H1 (cell line): Measurements from ENCODE around the gene SRD5A3. TPM values are rescaled to one million over a fixed set of nuclear protein-coding genes. Genes with fewer than 3 reads are reported as not detected.
A peak's percentile ranks its signal among the peaks of the same experiment; 100 is the strongest.

Experiments
- CTCF ChIA-PET: fragments of 300-600 bp; sonication (Branson Sonifier 250); formaldehyde crosslinking; loops from one replicate; lab custom pipeline; 2021; ENCODE audit not compliant: partially characterized antibody; lab: Charles Lee
- POLR2A ChIA-PET: fragments of 300-600 bp; sonication (Branson Sonifier 250); formaldehyde crosslinking; loops from one replicate; lab custom pipeline; 2021; ENCODE audit warnings: inconsistent platforms; ENCODE audit not compliant: partially characterized antibody; lab: Charles Lee
- DNase-seq, 2 experiments: peaks; one replicate each; pipeline versions ENCODE4 v3.0.0 to v3.0.0-alpha.2; 2010 to 2022; ENCODE audit warnings: low spot score in 2 of 2, low read depth in 1 of 2, mixed read lengths in 1 of 2
- FAIRE-seq: peaks from 2 replicates; lab custom pipeline; 2011; peaks lifted over from hg19 to GRCh38; lab: Jason Lieb, UNC
- H2AFZ ChIP-seq: 2 replicates; pipeline ENCODE4 v1.8.1; 2012; ENCODE audit warnings: low read length, inconsistent platforms
- H2AK5ac ChIP-seq: 2 replicates; pipeline ENCODE4 v1.6.1; 2013; ENCODE audit warnings: low read depth, low read length
- H2BK120ac ChIP-seq: replicated peaks from 2 replicates; pipeline ENCODE3; 2013; ENCODE audit warnings: low read depth, low read length, inconsistent platforms
- H2BK12ac ChIP-seq: 2 replicates; pipeline ENCODE4 v1.6.1; 2013; ENCODE audit warnings: low read depth, low read length
- H2BK15ac ChIP-seq: 2 replicates; pipeline ENCODE4 v1.6.1; 2013; ENCODE audit warnings: low read length
- H2BK20ac ChIP-seq: 2 replicates; pipeline ENCODE4 v1.6.1; 2013; ENCODE audit warnings: low read length
- H2BK5ac ChIP-seq: 2 replicates; pipeline ENCODE4 v1.6.1; 2013; ENCODE audit warnings: low read depth, low read length
- H3K14ac ChIP-seq: 2 replicates; pipeline ENCODE4 v1.6.1; 2013; ENCODE audit warnings: inconsistent platforms; ENCODE audit not compliant: insufficient read length
- H3K18ac ChIP-seq: 2 replicates; pipeline ENCODE4 v1.6.1; 2013; ENCODE audit warnings: low read length; ENCODE audit errors: extremely low read depth
- H3K23ac ChIP-seq: 2 replicates; pipeline ENCODE4 v1.6.1; 2013; ENCODE audit warnings: inconsistent platforms; ENCODE audit not compliant: insufficient read length
- H3K23me2 ChIP-seq: 2 replicates; pipeline ENCODE4 v1.6.1; 2013; ENCODE audit warnings: low read depth, low read length
- H3K27ac ChIP-seq: 2 replicates; pipeline ENCODE4 v1.6.1; 2011; ENCODE audit warnings: low read depth, low read length, inconsistent platforms
- H3K27me3 ChIP-seq, 4 experiments: replicated peaks in 1 of 4; 1 replicate in 1 of 4; 2 replicates in 3 of 4; pipeline versions ENCODE4 v1.6.1 to v1.8.1; 2011 to 2013; ENCODE audit warnings: low read length in 3 of 4, mild to moderate bottlenecking in 3 of 4, inconsistent platforms in 2 of 4, mixed read lengths in 2 of 4, moderate library complexity in 1 of 4; ENCODE audit not compliant: control insufficient read depth in 3 of 4, insufficient read depth in 3 of 4; ENCODE audit errors: extremely low read depth in 1 of 4
- H3K36me3 ChIP-seq, 4 experiments: 2 replicates each; pipeline versions ENCODE4 v1.6.1 to v1.8.1; 2011 to 2013; ENCODE audit warnings: mild to moderate bottlenecking in 4 of 4, low read length in 3 of 4, moderate library complexity in 2 of 4, control low read depth in 1 of 4, inconsistent platforms in 1 of 4; ENCODE audit not compliant: insufficient read depth in 4 of 4, control insufficient read depth in 2 of 4
- H3K4ac ChIP-seq: replicated peaks from 2 replicates; pipeline ENCODE3; 2013; ENCODE audit warnings: low read length, low read depth, mixed read lengths, inconsistent platforms; ENCODE audit not compliant: insufficient read length
- H3K4me1 ChIP-seq, 4 experiments: replicated peaks in 1 of 4; 1 replicate in 1 of 4; 2 replicates in 3 of 4; pipeline versions ENCODE4 v1.6.1 to v1.8.1; 2011 to 2013; ENCODE audit warnings: low read length in 3 of 4, inconsistent platforms in 2 of 4, mixed read lengths in 1 of 4; ENCODE audit not compliant: insufficient read depth in 4 of 4, control insufficient read depth in 3 of 4
- H3K4me2 ChIP-seq, 2 experiments: 2 replicates each; pipeline versions ENCODE4 v1.6.1 to v1.8.1; 2011 to 2013; ENCODE audit warnings: low read depth in 2 of 2, low read length in 2 of 2, control low read depth in 1 of 2, inconsistent platforms in 1 of 2, mild to moderate bottlenecking in 1 of 2; ENCODE audit not compliant: insufficient read depth in 1 of 2
- H3K4me3 ChIP-seq, 4 experiments: fragments of 200-600, 300-600 bp in 1 of 4; sonication (generic), shearing (Covaris generic), sonication (Bioruptor Twin) in 1 of 4; 2 replicates each; pipeline versions ENCODE4 v1.5.1 to v1.8.1; 2011 to 2016; ENCODE audit warnings: low read length in 4 of 4, low read depth in 3 of 4, control low read depth in 2 of 4, inconsistent platforms in 2 of 4, mild to moderate bottlenecking in 2 of 4, mixed read lengths in 1 of 4, moderate library complexity in 1 of 4; ENCODE audit not compliant: insufficient read depth in 2 of 4; ENCODE audit errors: extremely low read depth in 1 of 4
- H3K56ac ChIP-seq: replicated peaks from 2 replicates; pipeline ENCODE3; 2013; ENCODE audit warnings: low read depth, mild to moderate bottlenecking, mixed read lengths, low read length, inconsistent platforms; ENCODE audit not compliant: insufficient read length
- H3K79me1 ChIP-seq: 2 replicates; pipeline ENCODE4 v1.6.1; 2013; ENCODE audit warnings: low read depth, low read length, control low read depth
- H3K79me2 ChIP-seq, 2 experiments: 2 replicates each; pipeline versions ENCODE4 v1.6.1 to v1.8.1; 2012 to 2013; ENCODE audit warnings: low read length in 2 of 2, mild to moderate bottlenecking in 2 of 2, inconsistent platforms in 1 of 2; ENCODE audit not compliant: insufficient read depth in 2 of 2, control insufficient read depth in 1 of 2
- H3K9ac ChIP-seq, 4 experiments: replicated peaks in 1 of 4; 1 replicate in 1 of 4; 2 replicates in 3 of 4; pipeline versions ENCODE4 v1.6.1 to v1.8.1; 2011 to 2013; ENCODE audit warnings: low read depth in 3 of 4, low read length in 3 of 4, control low read depth in 2 of 4, mild to moderate bottlenecking in 2 of 4, moderate library complexity in 2 of 4, inconsistent platforms in 1 of 4; ENCODE audit errors: extremely low read depth in 1 of 4
- H3K9me3 ChIP-seq, 2 experiments: 2 replicates each; pipeline versions ENCODE4 v1.6.1 to v1.8.1; 2012 to 2013; ENCODE audit warnings: mild to moderate bottlenecking in 2 of 2, moderate library complexity in 2 of 2, control low read depth in 1 of 2, inconsistent platforms in 1 of 2, low read depth in 1 of 2, low read length in 1 of 2, mixed read lengths in 1 of 2; ENCODE audit not compliant: insufficient read depth in 2 of 2
- H4K20me1 ChIP-seq, 2 experiments: replicated peaks in 1 of 2; 2 replicates each; pipeline versions ENCODE3 to v1.8.1; 2011 to 2013; ENCODE audit warnings: inconsistent platforms in 2 of 2, low read length in 2 of 2, mild to moderate bottlenecking in 1 of 2; ENCODE audit not compliant: insufficient read depth in 2 of 2, control insufficient read depth in 1 of 2
- H4K5ac ChIP-seq: 2 replicates; pipeline ENCODE4 v1.6.1; 2013; ENCODE audit warnings: low read length, low read depth, mixed read lengths, inconsistent platforms; ENCODE audit not compliant: insufficient read length
- H4K8ac ChIP-seq: 2 replicates; pipeline ENCODE4 v1.8.0; 2013; ENCODE audit warnings: mild to moderate bottlenecking, moderate library complexity, low read length, inconsistent platforms; ENCODE audit not compliant: insufficient read depth; ENCODE audit errors: extremely low read depth
- H4K91ac ChIP-seq: replicated peaks from 2 replicates; pipeline ENCODE3; 2013; ENCODE audit warnings: low read length, mixed read lengths, inconsistent platforms; ENCODE audit not compliant: insufficient read length
- CBX5 ChIP-seq: fragments of 300-800, 300-1000 bp; sonication (generic); IDR thresholded peaks from 2 replicates; pipeline ENCODE4 v1.7.1; 2016; ENCODE audit warnings: antibody characterized with exemption, low read length, low read depth
- CBX8 ChIP-seq: fragments of 300-800, 300-1000 bp; sonication (generic); IDR thresholded peaks from 2 replicates; pipeline ENCODE4 v1.7.1; 2016; ENCODE audit warnings: low read depth, low read length, borderline replicate concordance
- CEBPB ChIP-seq: IDR thresholded peaks from 2 replicates; pipeline ENCODE4 v1.6.1; 2012; ENCODE audit warnings: low read depth, low read length
- CHD2 ChIP-seq: IDR thresholded peaks from 2 replicates; pipeline ENCODE4 v1.6.1; 2012; ENCODE audit warnings: low read length, improper control_type of control experiment
- GABPA ChIP-seq: IDR thresholded peaks from 2 replicates; pipeline ENCODE4 v1.6.1; 2011; ENCODE audit warnings: mild to moderate bottlenecking, low read length, moderate library complexity, borderline replicate concordance; ENCODE audit not compliant: insufficient read depth
- GTF2F1 ChIP-seq: IDR thresholded peaks from 2 replicates; pipeline ENCODE4 v1.6.1; 2012; ENCODE audit warnings: low read depth, low read length, improper control_type of control experiment, borderline replicate concordance
- HDAC6 ChIP-seq: IDR thresholded peaks from one replicate; pipeline ENCODE4 v1.7.1; 2012; ENCODE audit warnings: low read depth, mild to moderate bottlenecking, inconsistent platforms, low read length, moderate library complexity
- JUN ChIP-seq: IDR thresholded peaks from 2 replicates; pipeline ENCODE4 v1.6.1; 2011; ENCODE audit warnings: low read depth, mild to moderate bottlenecking, improper control_type of control experiment, low read length
- RBBP5 ChIP-seq: IDR thresholded peaks from 2 replicates; pipeline ENCODE4 v1.7.1; 2012; ENCODE audit warnings: low read depth, mild to moderate bottlenecking, inconsistent platforms, low read length, moderate library complexity, borderline replicate concordance
- RFX5 ChIP-seq: IDR thresholded peaks from 2 replicates; pipeline ENCODE4 v1.6.1; 2011; ENCODE audit warnings: low read depth, low read length, improper control_type of control experiment, borderline replicate concordance
- SIRT6 ChIP-seq: IDR thresholded peaks from one replicate; pipeline ENCODE4 v1.7.1; 2012; ENCODE audit warnings: low read length, inconsistent platforms
- SRF ChIP-seq: IDR thresholded peaks from 2 replicates; pipeline ENCODE4 v1.6.1; 2011; ENCODE audit warnings: mild to moderate bottlenecking, low read depth, low read length, moderate library complexity
- TBP ChIP-seq: IDR thresholded peaks from 2 replicates; pipeline ENCODE4 v1.6.1; 2011; ENCODE audit warnings: low read depth, low read length, improper control_type of control experiment
- TCF12 ChIP-seq: IDR thresholded peaks from 2 replicates; pipeline ENCODE4 v1.6.1; 2011; ENCODE audit warnings: low read depth, mild to moderate bottlenecking, low read length
- YY1 ChIP-seq: IDR thresholded peaks from 2 replicates; pipeline ENCODE4 v1.6.1; 2011; ENCODE audit warnings: low read depth, mild to moderate bottlenecking, low read length
- WGBS, 2 experiments: shearing (Covaris generic) in 1 of 2; methylation state at CpG; one replicate each; pipeline versions ENCODE4 v1.1.6 to v1.1.7; 2013 to 2015; ENCODE audit warnings: low lambda C conversion rate in 2 of 2, mixed read lengths in 2 of 2, inconsistent platforms in 1 of 2, low coverage in 1 of 2, missing lambda C conversion rate in 1 of 2; ENCODE audit not compliant: insufficient replicate concordance in 2 of 2, insufficient coverage in 1 of 2, insufficient read length in 1 of 2; ENCODE audit errors: extremely low coverage in 1 of 2, missing lambda C conversion rate in 1 of 2; 5-methylcytosine and 5-hydroxymethylcytosine counted together
- polyA plus RNA-seq, 7 experiments: library from polyadenylated mRNA; depleted of rRNA in 3 of 7; stranded (reverse) in 5 of 7; unstranded in 2 of 7; fragments of >200 nt in 5 of 7; fragments of 200-250 nt in 2 of 7; gene quantifications; 1 replicate in 5 of 7; 2 replicates in 1 of 7; 4 replicates in 1 of 7; pipeline versions ENCODE4 v1.2.1 to v1.2.3, GENCODE V29; 2011 to 2013; ENCODE audit warnings: missing spikeins in 2 of 7, mixed read lengths in 2 of 7
- total RNA-seq: library from RNA; stranded (reverse); fragmentation: NEBNext Ultra II Directional; extraction: Animal tissue kit (Norgen Biotek cat#: 25700); gene quantifications from 2 replicates; pipeline ENCODE4 v1.2.1, GENCODE V29; 2021

The SRD5A3 gene
- total and polyA plus RNA-seq, 2 of the 8 experiments (the other 6 are each of a cell fraction or from before 2014, with no cell fraction given) = 19.6 to 34.6 TPM

DNA sequence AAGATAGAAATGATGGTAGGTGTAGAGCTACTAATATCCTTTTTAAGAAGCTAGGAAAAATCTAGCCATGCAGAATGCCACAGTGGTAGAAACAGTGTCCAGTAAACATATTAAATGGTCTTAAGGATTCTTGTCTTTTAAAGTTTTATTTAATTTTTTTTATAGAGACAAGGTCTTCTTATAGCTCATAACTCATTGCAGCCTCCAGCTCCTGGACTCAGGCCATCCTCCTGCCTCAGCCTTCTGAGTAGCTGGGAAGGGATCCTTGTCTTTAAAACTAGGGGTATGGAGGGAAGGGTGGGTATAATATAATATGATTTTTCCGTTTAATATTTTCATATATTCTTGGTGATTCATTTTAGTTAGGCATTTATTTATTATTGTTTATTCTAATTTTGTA lies 53.5 kb downstream of the SRD5A3 start:
- Histone ChIP-seq H3K4me3 (peak overlapping the region in 1 of 4 experiments; percentile 78; a peak in 1 of 8 replicates), H3K23me2 (peaks cover 18% of the 10 kb centered on the region), H4K91ac (no peak overlapping the region), H3K27ac (no peak overlapping the region), H3K27me3 (no peaks in the 10 kb centered on the region), H2BK5ac (no peak overlapping the region), H2BK120ac (no peak overlapping the region), H3K9me3 (no peaks in the 10 kb centered on the region), H2BK20ac (no peak overlapping the region), H3K4me1 (peaks cover 0 to 6% (median under 1%) of the 10 kb centered on the region in 4 experiments; a peak in 2 of 7 replicates), H2BK12ac (no peak overlapping the region), H3K36me3 (peaks cover 0 to 37% (median 3%) of the 10 kb centered on the region in 4 experiments; a peak in 4 of 8 replicates), H4K8ac (no peak overlapping the region), H3K14ac (no peak overlapping the region), H3K9ac (no peak overlapping the region), H3K56ac (no peak overlapping the region), H2AK5ac (no peak overlapping the region), H3K79me2 (peaks cover 33 to 75% of the 10 kb centered on the region in 2 experiments), H4K5ac (no peak overlapping the region), H3K79me1 (peaks cover 4% of the 10 kb centered on the region), H2BK15ac (no peak overlapping the region), H3K4me2 (peak overlapping the region in 1 of 2 experiments; percentile 97; a peak in 1 of 4 replicates), H4K20me1 (peaks cover 12 to 16% of the 10 kb centered on the region in 2 experiments), H3K18ac (no peak overlapping the region), H2AFZ (no peak overlapping the region), H3K4ac (no peak overlapping the region), H3K23ac (no peak overlapping the region)
- no peak for TF ChIP-seq RFX5
- no peak for TF ChIP-seq TBP
- no peak for TF ChIP-seq SIRT6
- no peak for TF ChIP-seq CEBPB
- no peak for TF ChIP-seq RBBP5
- no peak for TF ChIP-seq TCF12
- no peak for TF ChIP-seq GTF2F1
- no peak for TF ChIP-seq CBX8
- TF ChIP-seq YY1 = no peak
- TF ChIP-seq JUN = no peak
- TF ChIP-seq SRF = no peak
- TF ChIP-seq CHD2 = no peak
- TF ChIP-seq GABPA = no peak
- TF ChIP-seq CBX5 = no peak
- TF ChIP-seq HDAC6 = no peak
- WGBS, 2 experiments = 80% methylated on average over 1 of the region's 1 CpG; no CpG with 5 or more reads in 1 of the 2 experiments
- ChIA-PET CTCF (no interaction called here), POLR2A (interaction anchor here (0.7 to 1.5 kb wide), 2 partner anchors 53 to 54 kb away, joined by 3 read pairs; no protein-coding TSS in a partner anchor)
- DNase-seq (no peak), FAIRE-seq (no peak)
